GM12875 (cell line): ENCODE data around the gene EIF4ENIF1.

ENCODE experiments used
- H3K4me3 ChIP-seq: one replicate; pipeline ENCODE4 v1.5.1; 2011; ENCODE audit warnings: low read depth, low read length, control low read depth
- CTCF ChIP-seq: IDR thresholded peaks from 2 replicates; pipeline ENCODE4 v1.5.1; 2011; ENCODE audit warnings: low read depth, mild to moderate bottlenecking, control low read depth, inconsistent platforms, low read length, moderate library complexity, borderline replicate concordance; ENCODE audit not compliant: insufficient read depth

Gene EIF4ENIF1

GRCh38 chr22:31448382-31448781 is 41.3 kb downstream of the EIF4ENIF1 start:
- no peak for TF ChIP-seq CTCF
- H3K4me3 ChIP-seq, result no peak overlapping the region

GRCh38 chr22:31447337-31447736 is 42.3 kb downstream of the EIF4ENIF1 start:
- no peak for TF ChIP-seq CTCF

GRCh38 chr22:31446767-31447166 is 42.9 kb downstream of the EIF4ENIF1 start:
- TF ChIP-seq CTCF, result no peak
- H3K4me3 ChIP-seq, result no peak overlapping the region

More at GRCh38 chr22:31447337-31447736, 42.3 kb downstream of the EIF4ENIF1 start:
- no peak overlapping the region for H3K4me3 ChIP-seq

GRCh38 chr22:31446208-31446607 is 43.4 kb downstream of the EIF4ENIF1 start:
- TF ChIP-seq CTCF, result no peak
- H3K4me3 ChIP-seq, result no peak overlapping the region

- no peak overlapping the region for H3K4me3 ChIP-seq
- TF ChIP-seq CTCF, result no peak
Measured at GRCh38 chr22:31445642-31446041, 44.0 kb downstream of the EIF4ENIF1 start.

GRCh38 chr22:31443516-31443915 is 46.1 kb downstream of the EIF4ENIF1 start:
- no peak overlapping the region for H3K4me3 ChIP-seq
- no peak for TF ChIP-seq CTCF

- H3K4me3 ChIP-seq, result no peak overlapping the region
- TF ChIP-seq CTCF, result no peak
Measured at GRCh38 chr22:31442768-31443489, 46.7 kb downstream of the EIF4ENIF1 start.
